DOHH2 (cell line): ENCODE results near the gene WDR59.

Experiments
- EZH2phosphoT487 ChIP-seq: fragments of 200-600 bp; sonication (generic); IDR thresholded peaks from 2 replicates; pipeline ENCODE4 v1.6.1; 2017; ENCODE audit warnings: borderline replicate concordance, mild to moderate bottlenecking, antibody characterized with exemption, low read length, moderate library complexity, mixed read lengths
- TF ChIP-seq, protein P1 (sequence below): fragments of 200-600 bp; sonication (generic); IDR thresholded peaks from one replicate; pipeline ENCODE4 v1.5.1; 2014; ENCODE audit warnings: antibody characterized with exemption, mild to moderate bottlenecking, low read depth, low read length; ENCODE audit not compliant: poor library complexity, severe bottlenecking

DNA sequence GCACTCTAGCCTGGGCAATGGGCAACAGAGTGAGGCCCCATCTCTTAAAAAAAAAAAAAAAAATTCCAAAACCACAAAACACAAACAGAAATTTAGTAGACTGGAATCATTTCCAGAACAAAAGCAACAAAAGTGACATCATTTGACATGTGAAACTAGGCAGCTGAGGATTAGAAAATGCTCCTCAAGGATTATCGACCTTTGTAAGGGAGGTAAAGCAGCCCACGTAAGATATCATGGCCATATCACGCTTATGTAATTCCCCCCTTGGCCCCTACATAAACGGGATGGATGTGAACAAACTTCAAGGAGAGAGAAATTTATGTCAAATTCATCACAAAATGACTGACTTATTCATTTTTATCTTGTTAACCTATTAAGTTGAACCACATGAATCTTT lies 83.3 kb downstream of the WDR59 start:
- TF ChIP-seq, protein P1, sequence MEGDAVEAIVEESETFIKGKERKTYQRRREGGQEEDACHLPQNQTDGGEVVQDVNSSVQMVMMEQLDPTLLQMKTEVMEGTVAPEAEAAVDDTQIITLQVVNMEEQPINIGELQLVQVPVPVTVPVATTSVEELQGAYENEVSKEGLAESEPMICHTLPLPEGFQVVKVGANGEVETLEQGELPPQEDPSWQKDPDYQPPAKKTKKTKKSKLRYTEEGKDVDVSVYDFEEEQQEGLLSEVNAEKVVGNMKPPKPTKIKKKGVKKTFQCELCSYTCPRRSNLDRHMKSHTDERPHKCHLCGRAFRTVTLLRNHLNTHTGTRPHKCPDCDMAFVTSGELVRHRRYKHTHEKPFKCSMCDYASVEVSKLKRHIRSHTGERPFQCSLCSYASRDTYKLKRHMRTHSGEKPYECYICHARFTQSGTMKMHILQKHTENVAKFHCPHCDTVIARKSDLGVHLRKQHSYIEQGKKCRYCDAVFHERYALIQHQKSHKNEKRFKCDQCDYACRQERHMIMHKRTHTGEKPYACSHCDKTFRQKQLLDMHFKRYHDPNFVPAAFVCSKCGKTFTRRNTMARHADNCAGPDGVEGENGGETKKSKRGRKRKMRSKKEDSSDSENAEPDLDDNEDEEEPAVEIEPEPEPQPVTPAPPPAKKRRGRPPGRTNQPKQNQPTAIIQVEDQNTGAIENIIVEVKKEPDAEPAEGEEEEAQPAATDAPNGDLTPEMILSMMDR, result no peak
- TF ChIP-seq EZH2phosphoT487, result no peak
